Renal cortex interstitium (tissue), 15 donors: Measurements from ENCODE around the gene AHI1. TPM values are rescaled to one million over a fixed set of nuclear protein-coding genes. Genes with fewer than 3 reads are reported as not detected.

Experiments used
- DNase-seq, 11 donors: peaks; one replicate each; pipeline ENCODE4 v3.0.0-alpha.2; 2013; ENCODE audit warnings: low read depth in 9 of 11, low spot score in 4 of 11; ENCODE audit errors: extremely low read depth in 1 of 11
- long read RNA-seq, 16 experiments: transcript quantifications; one replicate each; lab custom pipeline, GENCODE V29; 2026
- polyA plus RNA-seq, 3 donors: library from polyadenylated mRNA; unstranded; fragments of 120-200 nt; gene quantifications; one replicate each; pipeline ENCODE4 v1.2.1, GENCODE V29; 2013; ENCODE audit not compliant: insufficient read length in 3 of 3

Gene AHI1
- 10 to 100 TPM; 48.3 to 95.6 (median 49.4) TPM for polyA plus RNA-seq
- long read RNA-seq, donor 1, partial matches to known transcripts = 0 of 2 reads
- long read RNA-seq, donor 1, other reads (novel, unspliced or antisense) = 0 of 2 reads
- long read RNA-seq, donor 2, partial matches to known transcripts = 0 of 1 reads
- long read RNA-seq, donor 2, other reads (novel, unspliced or antisense) = 0 of 1 reads
- long read RNA-seq, donor 3, partial matches to known transcripts = 0 of 1 reads
- long read RNA-seq, donor 3, other reads (novel, unspliced or antisense) = 0 of 1 reads
- long read RNA-seq, donor 4, partial matches to known transcripts = 15 of 21 reads
- long read RNA-seq, donor 4, other reads (novel, unspliced or antisense) = 0 of 21 reads
- long read RNA-seq, donor 5 = 0 reads
- long read RNA-seq, donor 6, partial matches to known transcripts = 12 of 17 reads
- long read RNA-seq, donor 6, other reads (novel, unspliced or antisense) = 0 of 17 reads
- long read RNA-seq, donor 7, partial matches to known transcripts = 7 of 13 reads
- long read RNA-seq, donor 7, other reads (novel, unspliced or antisense) = 0 of 13 reads
- long read RNA-seq, donor 8 = 0 reads
- long read RNA-seq, donor 9 = 0 reads
- long read RNA-seq, donor 10, partial matches to known transcripts = 0 of 1 reads
- long read RNA-seq, donor 10, other reads (novel, unspliced or antisense) = 0 of 1 reads
- long read RNA-seq, donor 11, partial matches to known transcripts = 0 of 3 reads
- long read RNA-seq, donor 11, other reads (novel, unspliced or antisense) = 0 of 3 reads
- long read RNA-seq, donor 12, partial matches to known transcripts = 0 of 1 reads
- long read RNA-seq, donor 12, other reads (novel, unspliced or antisense) = 0 of 1 reads
- long read RNA-seq, donor 13 = 0 reads
- long read RNA-seq, donor 14, partial matches to known transcripts = 0 of 2 reads
- long read RNA-seq, donor 14, other reads (novel, unspliced or antisense) = 0 of 2 reads
- long read RNA-seq, donor 15, partial matches to known transcripts = 0 of 1 reads
- long read RNA-seq, donor 15, other reads (novel, unspliced or antisense) = 0 of 1 reads
- long read RNA-seq, donor 16, transcript AHI1-207 (2 exons, 421 nt) = minor isoform, 6 of 46 reads
- long read RNA-seq, donor 16, transcript AHI1-209 (3 exons, 900 nt) = major isoform, 9 of 46 reads
- long read RNA-seq, donor 16, partial matches to known transcripts = 27 of 46 reads
- long read RNA-seq, donor 16, other reads (novel, unspliced or antisense) = 0 of 46 reads

DNA sequence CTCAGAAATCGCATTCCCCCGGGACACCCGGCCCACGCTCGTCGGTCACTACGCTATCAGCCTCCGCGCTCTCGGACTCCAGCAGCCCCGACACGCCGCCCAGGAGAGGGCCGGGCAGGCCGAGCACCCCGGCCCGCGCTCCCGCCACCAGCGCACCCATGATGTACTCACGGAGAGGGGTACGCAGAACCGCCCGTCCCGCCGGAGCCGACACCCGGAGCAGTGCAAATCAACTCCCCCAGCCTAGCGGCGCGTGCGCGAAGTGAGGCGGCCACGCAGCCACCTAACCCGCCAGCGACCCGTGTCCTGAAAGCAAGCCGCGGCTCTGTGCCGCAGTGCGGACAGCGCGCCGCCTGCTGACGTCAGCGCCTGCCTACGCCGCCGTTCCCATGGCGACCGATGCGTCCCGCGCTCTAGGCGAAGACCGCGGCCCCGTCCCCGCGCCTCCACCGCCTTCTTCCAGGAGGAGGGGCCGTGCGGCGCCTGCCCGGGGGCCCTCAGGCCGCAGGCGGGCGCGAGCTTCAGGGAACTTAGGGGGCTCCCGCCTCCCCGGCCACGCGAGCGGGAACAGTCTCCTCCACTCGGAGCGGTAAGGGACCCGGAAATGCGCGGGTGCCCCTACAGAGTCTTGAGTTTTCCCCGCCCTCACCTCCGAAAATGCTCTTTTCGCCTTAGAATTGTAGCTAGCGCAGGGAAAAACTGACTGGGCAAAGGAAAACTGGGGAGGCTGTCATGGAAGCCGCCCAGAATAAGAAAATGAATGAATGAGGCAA, at the start of gene AHI1:
AHI1 (minus strand) TSS at position 329 of the 773 bp plus-strand sequence. CDS start 5,503 bp downstream, outside the sequence.
- peak; percentile 83 to 92 (median 89) for DNase-seq

DNA sequence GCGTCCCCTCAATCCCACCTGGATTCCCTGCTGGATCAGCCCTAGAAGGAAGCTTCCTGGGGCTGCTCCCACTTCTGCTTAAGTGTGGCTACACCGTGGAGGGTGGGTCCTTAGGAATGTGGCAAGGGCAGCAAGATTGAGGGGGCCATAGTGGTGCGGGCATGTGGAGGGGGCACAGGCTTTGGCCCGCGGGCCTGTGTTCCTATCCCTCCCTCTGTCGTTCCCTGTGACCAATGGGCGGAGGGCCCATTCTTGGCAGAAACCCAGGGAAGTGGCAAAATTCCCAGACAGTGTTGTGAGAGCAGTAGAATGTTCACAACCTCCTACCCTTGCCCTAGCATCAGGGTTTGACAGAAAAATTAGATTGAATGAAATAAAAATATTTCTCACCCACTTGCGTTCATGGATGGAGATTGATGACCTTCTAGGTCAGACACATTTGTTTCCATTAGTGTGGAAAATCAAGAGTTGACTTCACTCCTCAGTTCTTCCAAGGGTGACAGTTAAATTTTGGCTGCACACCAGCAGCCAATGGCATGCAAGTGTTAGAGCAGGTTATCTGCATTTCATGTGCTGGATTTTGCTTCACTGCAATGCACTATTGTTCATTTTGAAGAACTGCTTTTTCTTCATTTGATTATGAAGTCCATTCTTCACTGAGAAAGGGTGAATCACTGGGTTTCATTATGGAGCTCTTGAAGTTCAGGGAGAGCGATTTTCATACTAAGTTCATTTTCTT, 49.3 kb upstream of the AHI1 start:
- no peak for DNase-seq

DNA sequence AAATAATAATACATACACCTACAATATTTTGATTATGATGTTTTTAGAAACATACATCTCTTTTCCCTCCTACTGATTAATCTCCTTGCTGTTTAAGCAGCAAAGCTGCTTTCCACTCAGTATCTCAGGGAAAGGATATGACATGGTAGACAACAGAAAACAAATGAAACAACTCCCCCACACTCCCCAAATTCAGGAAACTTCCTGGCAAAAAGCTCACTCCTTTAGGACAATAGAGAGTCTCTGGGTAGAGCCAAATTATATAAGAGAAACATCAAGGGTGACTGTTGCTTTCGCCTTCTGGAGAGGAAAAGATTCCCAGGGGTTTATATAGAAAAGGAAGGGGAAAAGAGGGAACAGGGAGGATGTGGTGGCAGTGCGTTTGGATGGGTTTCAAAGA, 48.7 kb upstream of the AHI1 start:
- no peak for DNase-seq

DNA sequence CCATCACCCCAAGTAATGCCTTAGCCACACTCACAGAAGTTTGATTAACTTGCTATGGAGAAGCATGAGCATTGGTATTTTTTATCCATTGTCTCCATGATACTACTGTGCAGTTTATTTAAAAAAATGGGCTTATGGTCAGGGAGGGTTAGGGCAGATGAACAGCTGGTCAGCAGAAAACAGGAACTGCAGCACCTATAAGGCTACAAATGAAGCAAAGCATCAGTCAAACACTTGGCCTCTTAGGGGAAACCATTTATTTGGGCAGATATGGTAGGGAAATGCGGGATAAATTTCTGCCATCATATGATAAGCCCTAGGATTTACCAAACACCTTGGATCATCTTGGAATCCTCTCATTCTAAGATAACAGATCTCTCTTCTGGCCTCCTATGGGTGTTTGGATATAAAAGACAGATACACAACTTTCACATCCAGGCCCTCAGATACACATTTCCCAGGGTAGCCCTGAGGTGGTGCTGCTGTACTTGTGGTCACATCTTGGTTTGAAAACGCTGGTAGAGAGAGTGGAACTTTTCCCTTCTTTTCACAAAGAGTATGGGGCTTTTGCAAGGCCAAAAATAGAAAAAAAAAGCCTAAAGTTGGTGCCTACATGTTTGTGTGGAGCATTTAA, 42.8 kb upstream of the AHI1 start:
- no peak for DNase-seq

DNA sequence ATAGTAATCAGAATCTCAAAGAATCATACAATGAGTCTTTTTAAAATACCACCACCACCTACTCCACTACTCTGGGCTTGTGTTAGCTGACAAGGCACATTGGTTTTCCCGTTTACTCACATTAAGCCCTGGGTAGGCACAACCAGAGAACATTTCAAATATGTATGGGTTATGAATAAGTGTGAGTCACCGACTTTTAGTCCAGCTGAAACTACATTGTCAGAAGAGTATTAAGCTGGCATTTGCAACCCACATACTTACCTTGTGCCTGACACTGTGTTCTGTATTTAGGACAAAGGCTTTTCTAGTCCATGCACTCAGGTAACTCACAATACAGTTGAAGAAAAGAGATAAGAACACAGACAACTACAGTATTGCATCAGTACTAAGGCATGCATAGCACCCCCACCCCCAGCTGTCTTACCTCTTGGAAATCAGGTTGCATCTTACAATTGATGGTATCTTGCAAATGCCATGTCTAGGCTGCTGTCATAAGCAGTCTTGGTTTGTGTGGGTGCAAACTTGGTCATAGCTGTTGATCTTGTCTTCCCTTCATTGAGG, 40.3 kb upstream of the AHI1 start:
- DNase-seq = no peak

DNA sequence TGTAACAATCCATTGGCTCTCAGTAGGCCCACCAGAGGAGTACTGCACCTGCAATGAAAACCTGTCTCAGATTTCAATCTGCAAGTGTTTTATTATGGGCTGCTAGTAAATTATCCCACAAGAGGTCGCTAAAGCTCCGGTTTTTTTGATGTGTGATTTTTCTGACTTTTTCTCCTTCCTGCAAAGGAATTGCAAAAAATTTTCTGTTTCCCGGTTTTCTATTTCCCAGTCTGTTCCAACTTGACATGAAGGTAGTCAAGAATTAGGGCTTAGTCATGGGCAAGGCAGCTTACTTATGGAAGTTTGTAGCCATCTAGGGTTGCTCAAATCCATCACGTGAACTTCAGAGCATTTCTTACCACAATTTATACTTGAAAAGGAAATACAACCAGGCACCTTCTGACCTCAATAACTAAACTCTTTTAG, 38.5 kb upstream of the AHI1 start:
- peak; percentile 24 to 60 (median 44) for DNase-seq

DNA sequence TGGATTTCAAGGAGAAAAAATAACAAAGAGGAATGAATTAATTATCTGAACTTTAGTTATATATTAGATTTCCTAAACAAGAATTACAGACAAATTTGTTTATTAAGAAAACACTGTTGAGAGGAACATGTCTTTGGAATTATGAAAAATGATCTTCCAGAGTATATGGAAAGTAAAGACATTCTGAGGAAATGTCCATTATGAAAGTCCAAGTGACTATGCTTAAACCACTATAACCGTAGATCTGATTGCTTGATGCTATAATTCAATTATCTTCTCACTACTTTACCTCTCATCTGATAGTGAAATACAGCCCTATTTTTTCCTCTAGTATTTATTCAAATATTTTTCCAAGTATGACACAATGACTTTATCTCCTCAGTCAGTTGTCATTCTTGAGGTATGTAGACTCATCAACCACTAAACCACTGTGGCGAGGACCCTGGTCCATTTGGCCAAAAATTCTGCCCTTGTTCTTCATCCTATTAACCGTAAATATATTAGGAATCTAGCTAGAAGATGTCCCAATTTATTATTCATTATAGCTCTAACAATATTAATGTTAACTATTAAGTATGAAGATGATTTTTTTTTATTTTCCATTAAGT, 37.3 kb upstream of the AHI1 start:
- DNase-seq = no peak

DNA sequence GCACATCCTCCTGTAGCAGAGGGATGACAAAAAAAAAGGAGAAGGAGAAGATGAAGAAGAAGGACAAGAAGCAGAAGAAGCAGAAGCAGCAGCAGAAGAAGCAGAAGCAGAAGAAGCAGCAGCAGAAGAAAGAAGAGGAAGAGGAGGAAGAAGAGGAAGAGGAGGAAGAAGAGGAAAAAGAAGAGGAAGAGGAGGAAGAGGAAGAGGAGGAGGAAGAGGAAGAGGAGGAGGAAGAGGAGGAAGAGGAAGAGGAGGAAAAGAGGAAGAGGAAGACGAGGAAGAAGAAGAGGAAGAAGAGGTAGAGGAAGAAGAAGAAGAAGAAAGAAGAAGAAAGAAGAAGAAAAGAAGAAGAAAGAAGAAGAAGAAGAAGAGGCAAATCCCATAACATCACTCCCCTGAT, 35.0 kb upstream of the AHI1 start:
- no peak for DNase-seq

DNA sequence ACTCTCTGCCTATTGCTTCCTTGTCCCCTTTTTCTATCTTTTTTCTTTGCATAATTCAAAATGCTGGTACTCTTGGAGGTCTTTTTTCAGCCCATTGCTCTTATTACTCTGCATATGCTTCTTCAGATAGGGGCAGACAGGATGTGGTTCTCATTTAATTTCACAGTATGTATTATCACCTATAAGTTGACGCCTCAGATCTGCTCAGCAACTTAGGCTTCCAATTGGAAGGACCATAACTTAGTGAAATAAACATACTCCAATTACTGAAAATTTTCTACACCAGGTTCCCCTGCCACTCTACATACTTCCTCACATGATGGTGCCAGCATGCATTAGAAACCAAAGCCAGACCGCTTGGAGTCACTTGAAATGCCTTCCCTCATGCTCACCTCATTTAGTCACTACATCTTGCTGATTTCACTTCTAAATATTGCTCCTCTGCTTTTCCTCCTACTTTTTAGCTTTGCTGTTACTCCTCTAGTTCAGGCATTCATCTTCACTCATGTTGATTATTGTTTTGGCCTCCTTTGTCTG, 34.5 kb upstream of the AHI1 start:
- no peak for DNase-seq

DNA sequence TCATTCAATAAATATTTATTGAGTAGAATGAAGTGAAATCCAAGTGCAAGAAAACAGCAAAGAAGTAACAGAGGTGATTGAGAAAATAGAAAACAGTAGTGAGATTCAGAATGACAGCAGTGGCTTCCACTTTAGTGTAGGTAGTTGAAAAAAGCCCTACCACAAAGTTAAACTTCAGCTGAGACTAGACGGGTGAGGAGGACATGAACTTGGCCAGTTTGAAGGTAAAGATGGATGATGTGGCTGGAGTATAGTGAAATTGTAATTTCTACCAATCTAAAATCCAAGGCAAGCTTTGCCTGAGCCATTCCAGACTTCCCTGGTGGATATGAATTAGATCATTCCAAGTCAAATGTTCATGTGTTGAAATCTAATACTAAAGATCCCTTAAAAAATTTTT, 32.6 kb upstream of the AHI1 start:
- no peak for DNase-seq

DNA sequence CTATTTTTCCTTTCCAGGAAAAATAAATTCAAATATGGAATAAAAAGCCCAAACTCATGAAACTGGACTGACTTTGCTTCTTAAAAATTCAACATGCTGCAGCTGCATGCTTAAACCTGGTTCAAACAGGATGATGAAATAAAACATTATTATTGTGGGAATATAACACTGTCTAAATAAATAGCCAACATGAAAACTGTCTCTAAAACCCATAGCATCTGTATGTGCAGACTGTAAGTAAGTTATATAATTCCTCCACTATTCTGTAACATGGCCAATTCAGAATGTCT, 30.4 kb upstream of the AHI1 start:
- no peak for DNase-seq

DNA sequence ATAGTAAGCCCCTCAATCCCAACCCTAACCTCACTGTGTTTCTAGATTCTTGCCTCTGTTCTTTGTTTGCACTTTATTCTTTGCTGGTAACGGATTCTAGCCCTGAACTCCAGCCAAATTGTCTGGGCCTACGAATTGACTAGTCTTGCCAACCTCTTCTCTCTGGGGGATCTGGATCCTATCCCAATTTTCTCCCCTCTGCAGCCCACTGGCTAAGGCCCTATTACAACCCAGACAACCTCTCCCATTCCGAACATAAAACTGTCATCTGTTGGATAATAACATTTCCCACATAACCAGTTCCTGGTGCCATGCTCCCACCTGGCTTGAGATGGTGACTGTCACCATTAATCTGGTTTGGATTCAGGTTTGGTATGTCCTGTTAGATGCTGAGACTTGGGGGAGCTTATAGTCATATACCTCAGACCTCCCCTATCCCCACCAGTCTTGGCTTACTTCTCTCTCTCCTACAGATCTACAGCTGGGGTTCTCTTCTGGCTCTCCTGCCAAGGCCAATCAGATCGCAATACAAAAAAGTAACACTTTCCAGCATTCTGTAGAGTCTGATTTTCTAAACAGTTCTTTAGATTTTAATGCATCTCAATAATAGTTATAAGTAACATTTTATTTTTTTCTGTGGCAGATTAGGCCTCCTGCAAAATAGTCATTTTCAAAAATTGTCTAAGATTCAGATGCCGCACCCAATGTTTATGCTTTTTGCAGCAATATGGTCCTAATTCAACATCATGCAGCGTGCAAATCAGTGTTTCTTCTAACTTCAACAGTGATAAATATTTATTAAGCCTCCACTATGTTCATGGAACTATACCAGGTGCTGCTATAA, 29.8 kb upstream of the AHI1 start:
- no peak for DNase-seq

DNA sequence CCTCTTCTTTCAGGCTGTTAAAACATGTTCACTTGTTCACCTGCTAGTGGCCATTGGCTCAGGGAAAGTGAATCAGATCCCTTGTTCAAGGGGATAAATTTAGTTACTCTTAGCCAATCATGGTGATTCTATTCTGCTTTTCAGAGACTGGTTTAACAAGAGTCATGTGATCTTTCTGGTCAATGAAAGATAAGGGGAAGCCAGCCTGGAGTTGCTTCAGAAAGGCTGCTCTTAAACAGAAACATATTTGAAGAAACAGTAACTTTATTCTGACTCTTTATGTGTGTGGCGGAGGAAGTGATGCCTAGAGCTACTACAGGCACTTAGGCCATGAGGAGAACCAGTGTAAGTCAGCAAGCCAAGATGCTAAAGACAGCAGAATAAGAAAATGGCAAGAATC, 28.1 kb upstream of the AHI1 start:
- no peak for DNase-seq

DNA sequence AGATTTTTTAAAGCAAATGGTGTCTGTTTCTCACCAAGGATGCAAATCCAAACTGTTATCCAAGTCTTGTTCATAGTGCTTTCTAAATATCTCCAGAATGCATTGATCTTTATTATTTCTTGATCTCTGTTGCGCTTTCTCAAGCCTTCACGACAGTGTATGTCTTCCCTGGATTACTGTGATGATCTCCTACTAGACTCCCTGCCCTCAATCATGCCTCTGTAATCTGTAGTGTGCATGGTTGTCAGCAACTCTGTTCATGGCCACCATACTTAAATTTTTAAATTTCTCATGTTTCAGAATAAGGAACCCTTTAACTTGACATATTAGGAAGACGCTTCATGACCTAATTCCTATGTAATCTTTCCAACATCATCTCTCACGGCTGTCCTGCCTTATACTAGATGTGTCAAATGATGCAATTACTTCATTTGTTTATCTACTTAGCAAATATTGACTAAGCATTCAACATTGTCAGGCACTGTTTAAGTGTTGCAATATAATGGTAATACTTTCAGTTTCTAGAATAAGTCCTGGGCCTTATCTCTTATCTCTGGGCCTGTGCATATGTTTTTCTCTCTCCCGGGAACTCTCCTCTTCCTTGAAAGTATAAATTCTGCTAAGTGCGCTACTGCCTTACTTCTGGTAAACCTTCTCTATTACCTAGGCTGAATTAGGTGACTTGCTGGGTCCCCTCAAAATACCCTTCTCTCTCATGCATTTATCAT, 25.6 kb upstream of the AHI1 start:
- DNase-seq = no peak

DNA sequence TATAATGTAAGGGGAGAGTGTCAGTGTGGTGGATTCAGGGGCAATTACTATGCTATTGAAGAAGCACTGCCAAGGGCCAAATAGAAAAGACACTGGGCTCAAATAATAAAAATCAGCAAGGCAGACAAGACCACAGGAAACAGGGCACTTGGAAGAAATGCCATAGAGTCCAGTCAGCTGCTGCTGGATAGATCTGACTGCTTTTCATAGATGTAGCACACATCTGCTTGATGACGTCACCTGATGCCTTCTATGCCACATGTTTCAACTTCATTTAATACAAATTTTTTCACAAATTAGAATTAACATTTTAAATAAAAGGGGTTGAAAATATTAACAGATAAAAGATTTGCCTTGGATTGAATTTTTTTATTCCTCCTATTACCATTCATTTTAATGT, 23.9 kb upstream of the AHI1 start:
- no peak for DNase-seq
